T-helper 1 cell treated with Interleukin-12 subunit alpha and Interleukin-12 subunit beta and Interleukin-4 antibody, amounts not matched to agents 30 μg/mL and 1 μg/mL, for 36 hours (primary cell): ENCODE measurements around the gene LHX6.

Source experiments
- H3K27ac Mint-ChIP-seq: one replicate; pipeline ENCODE4 v1.8.0; 2021; ENCODE audit warnings: mild to moderate bottlenecking, mixed read lengths
- H3K27me3 Mint-ChIP-seq: one replicate; pipeline ENCODE4 v1.8.0; 2021; ENCODE audit warnings: low read depth, mixed read lengths
- H3K36me3 Mint-ChIP-seq: one replicate; pipeline ENCODE4 v1.8.0; 2021; ENCODE audit warnings: low read depth, mixed read lengths
- H3K4me1 Mint-ChIP-seq: one replicate; pipeline ENCODE4 v1.8.0; 2021; ENCODE audit warnings: low read depth, mixed read lengths
- H3K4me3 Mint-ChIP-seq: one replicate; pipeline ENCODE4 v1.8.0; 2021; ENCODE audit warnings: mild to moderate bottlenecking, moderate library complexity, mixed read lengths
- H3K9me3 Mint-ChIP-seq: one replicate; pipeline ENCODE4 v1.8.0; 2021; ENCODE audit warnings: mixed read lengths

Gene LHX6

DNA sequence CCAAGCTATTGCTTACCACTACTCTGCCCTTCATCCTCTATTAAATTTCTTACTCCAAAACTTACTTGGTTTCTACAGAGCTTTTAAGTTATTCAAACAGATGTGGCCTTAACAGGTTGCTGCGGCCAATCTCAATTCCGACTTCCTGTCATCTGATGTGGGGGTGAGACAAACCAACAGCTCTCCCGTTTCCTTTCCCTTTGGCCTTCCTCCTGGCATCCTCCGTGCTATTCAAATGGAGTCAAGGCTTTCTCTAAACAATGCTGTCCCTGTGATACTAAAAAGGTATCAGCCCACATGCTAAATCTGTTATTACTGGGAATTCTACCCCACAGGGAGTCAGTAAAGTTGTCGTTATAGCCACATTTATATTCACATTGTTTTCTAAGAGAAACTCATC lies 24.0 kb upstream of the LHX6 start:
- H3K4me1 Mint-ChIP-seq, result peaks cover 4% of the 10 kb centered on the region

DNA sequence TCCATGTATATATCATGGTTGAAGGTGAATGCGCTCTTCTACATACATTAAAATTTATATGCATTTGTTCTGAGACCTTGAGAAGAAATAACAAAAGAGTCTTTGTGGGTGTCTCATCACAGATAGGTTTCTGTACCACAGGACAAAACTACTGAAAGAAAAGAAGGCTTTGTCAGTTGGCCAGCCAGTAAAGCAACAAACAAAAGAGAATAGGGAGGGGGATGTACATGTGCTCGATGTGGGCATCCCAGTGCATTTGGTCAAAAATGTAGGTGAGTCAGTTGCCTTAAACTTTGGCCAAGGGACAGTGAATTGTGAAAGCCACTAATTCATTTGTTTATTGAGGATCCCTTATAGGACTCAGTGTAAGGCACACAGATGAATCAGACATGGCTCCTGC lies 22.6 kb upstream of the LHX6 start:
- Mint-ChIP-seq H3K27me3 (no peaks in the 10 kb centered on the region), H3K27ac (no peak overlapping the region), H3K9me3 (no peaks in the 10 kb centered on the region), H3K4me3 (no peak overlapping the region), H3K4me1 (peaks cover 4% of the 10 kb centered on the region), H3K36me3 (peaks cover 29% of the 10 kb centered on the region)

More for the DNA sequence above, 24.0 kb upstream of the LHX6 start:
- H3K9me3 Mint-ChIP-seq, result no peaks in the 10 kb centered on the region
- H3K36me3 Mint-ChIP-seq, result peaks cover 25% of the 10 kb centered on the region
- no peaks in the 10 kb centered on the region for H3K27me3 Mint-ChIP-seq
- H3K4me3 Mint-ChIP-seq, result no peak overlapping the region
- no peak overlapping the region for H3K27ac Mint-ChIP-seq

DNA sequence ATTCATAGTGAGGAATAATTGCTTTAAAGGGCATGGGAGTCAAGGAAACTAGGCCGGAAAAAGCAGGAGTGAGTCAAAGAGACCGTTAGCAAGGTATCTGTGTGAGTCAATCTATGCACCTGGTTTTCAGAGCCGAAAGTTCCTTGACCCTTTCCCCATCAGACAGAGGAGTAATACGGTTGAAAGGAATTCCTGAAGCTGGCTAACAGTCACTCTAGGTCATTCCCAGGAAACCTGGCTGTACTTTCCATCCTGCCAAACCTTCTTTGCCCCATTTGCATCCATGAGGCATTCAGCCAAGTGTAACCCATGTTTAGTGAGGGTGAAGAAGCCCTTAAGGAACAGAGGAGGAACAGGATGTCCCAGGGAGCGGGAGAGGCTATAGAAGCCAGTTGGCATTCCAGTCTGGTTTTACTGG lies 19.7 kb upstream of the LHX6 start:
- Mint-ChIP-seq H3K36me3 (peaks cover 42% of the 10 kb centered on the region), H3K27ac (no peak overlapping the region), H3K4me1 (peaks cover 2% of the 10 kb centered on the region), H3K4me3 (no peak overlapping the region), H3K27me3 (no peaks in the 10 kb centered on the region), H3K9me3 (no peaks in the 10 kb centered on the region)

DNA sequence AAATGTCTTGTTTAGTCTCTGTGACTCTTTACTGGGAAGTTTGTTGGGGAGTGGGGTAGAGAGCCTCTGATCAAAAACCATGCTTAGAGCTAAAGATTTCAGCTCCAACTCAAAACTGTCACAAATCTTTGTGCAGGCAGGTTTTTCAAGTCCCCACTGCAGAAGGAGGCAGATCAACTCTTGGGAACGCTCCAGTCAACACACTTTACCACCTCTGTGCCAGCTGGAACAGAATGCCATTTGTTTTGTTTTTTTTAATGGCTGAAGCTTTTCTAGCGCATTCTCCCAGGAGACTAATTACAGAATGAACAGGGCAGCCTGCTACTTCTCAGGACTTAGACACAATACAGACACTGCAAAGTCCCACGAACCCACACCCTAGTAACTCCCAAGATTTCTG lies 17.9 kb upstream of the LHX6 start:
- no peak overlapping the region for H3K27ac Mint-ChIP-seq
- H3K36me3 Mint-ChIP-seq, result peaks cover 42% of the 10 kb centered on the region
- no peaks in the 10 kb centered on the region for H3K9me3 Mint-ChIP-seq
- no peaks in the 10 kb centered on the region for H3K27me3 Mint-ChIP-seq
- no peaks in the 10 kb centered on the region for H3K4me1 Mint-ChIP-seq
- H3K4me3 Mint-ChIP-seq, result no peak overlapping the region

DNA sequence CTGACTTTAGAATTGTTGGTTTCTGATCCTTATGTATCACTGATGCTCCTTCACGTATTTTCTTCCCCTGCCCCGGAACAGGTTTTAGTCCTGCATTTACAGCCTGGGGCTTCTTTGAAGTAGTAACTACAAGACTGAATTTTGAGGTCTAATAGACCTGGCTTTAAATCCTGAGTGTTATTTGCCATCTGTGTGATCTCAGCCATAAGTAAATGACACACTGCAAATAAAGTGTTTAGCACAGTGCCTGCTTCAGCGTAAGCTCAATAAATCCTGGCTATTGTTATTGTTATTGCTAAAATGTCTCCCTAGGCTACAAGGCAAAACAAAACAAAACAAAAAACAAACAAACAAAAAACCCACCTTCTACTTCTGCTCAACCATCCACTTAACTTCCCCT lies 15.6 kb upstream of the LHX6 start:
- Mint-ChIP-seq H3K4me1 (no peaks in the 10 kb centered on the region), H3K9me3 (no peaks in the 10 kb centered on the region), H3K4me3 (no peak overlapping the region), H3K36me3 (peaks cover 42% of the 10 kb centered on the region), H3K27me3 (no peaks in the 10 kb centered on the region), H3K27ac (no peak overlapping the region)

DNA sequence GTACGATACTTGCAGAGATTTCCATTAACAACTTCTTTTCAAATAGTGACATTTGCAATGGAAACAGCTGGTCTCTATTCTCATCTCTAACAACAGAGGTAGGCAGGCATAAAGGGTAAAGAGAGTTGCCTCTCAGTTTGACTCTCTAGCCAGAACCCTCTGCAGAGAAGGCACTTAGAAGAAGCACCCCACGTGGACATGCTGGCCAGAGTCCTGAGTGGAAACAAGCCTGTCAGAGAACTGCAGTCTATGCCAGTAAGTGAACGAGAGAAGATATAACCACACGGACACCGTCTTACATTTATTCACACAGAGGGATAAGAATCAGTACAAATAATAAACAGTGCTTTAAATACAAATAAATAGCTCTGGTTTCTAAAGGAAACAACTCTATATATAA lies 11.0 kb upstream of the LHX6 start:
- Mint-ChIP-seq H3K27me3 (no peaks in the 10 kb centered on the region), H3K9me3 (no peaks in the 10 kb centered on the region), H3K36me3 (peaks cover 31% of the 10 kb centered on the region), H3K4me3 (no peak overlapping the region), H3K4me1 (no peaks in the 10 kb centered on the region), H3K27ac (no peak overlapping the region)

DNA sequence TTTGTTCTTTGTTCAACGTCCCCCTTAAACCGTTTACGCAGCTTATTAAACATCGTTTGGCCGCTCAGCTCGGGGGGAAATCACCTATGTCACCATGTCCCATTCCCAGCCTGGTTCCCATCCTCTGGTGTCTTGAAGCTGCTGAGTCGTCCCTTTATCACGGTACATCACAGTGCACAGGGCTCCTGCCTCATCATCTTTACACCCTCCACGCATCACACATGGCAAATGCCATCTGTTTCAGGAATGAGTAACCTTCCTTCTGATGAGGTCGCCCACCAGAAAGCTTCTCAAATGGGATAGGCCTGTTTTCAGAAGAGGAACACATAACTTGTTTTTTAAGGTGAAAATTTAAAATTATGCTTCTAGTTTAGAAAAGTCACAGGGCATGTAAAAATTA lies 7.9 kb upstream of the LHX6 start:
- Mint-ChIP-seq H3K4me1 (no peaks in the 10 kb centered on the region), H3K36me3 (peaks cover 15% of the 10 kb centered on the region), H3K27me3 (peaks cover 12% of the 10 kb centered on the region), H3K4me3 (no peak overlapping the region), H3K27ac (no peak overlapping the region), H3K9me3 (no peaks in the 10 kb centered on the region)

DNA sequence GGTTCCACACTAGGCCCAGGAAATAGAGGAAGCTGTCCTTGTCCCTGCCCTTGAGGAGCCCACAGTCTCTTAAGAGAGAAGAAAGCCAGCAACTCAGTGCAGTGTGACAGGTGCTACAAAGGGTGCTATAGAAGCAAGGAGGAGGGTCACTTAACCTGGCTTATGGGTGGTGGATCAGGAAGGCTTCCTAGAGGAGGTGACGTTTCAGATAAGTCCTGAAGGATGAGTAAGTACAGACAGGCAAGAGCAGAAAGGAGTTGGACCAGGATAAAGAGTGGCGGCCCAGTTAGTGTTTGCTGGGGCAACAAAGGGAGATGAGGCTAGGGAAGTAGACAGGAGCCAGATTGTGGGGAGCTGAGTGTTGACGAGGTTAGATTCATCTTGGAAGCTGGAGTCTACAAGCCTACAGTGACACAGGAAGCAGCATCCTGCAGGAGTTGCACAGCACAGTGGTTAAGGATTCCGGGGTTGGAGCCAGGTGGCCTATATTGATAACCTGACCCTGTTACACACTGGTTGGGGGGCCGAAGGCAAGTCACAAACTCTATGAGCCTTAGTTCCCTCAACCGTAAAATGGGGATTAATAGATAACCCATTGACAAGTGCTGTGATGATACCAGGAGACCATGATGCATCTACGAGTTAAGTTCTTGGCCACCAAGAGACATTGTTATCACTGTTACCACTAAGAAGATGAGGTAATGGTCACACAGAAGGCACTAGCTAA lies 5.4 kb upstream of the LHX6 start:
- Mint-ChIP-seq H3K36me3 (peaks cover 4% of the 10 kb centered on the region), H3K4me1 (no peaks in the 10 kb centered on the region), H3K27ac (no peak overlapping the region), H3K4me3 (no peak overlapping the region), H3K9me3 (no peaks in the 10 kb centered on the region), H3K27me3 (peaks cover 14% of the 10 kb centered on the region)

DNA sequence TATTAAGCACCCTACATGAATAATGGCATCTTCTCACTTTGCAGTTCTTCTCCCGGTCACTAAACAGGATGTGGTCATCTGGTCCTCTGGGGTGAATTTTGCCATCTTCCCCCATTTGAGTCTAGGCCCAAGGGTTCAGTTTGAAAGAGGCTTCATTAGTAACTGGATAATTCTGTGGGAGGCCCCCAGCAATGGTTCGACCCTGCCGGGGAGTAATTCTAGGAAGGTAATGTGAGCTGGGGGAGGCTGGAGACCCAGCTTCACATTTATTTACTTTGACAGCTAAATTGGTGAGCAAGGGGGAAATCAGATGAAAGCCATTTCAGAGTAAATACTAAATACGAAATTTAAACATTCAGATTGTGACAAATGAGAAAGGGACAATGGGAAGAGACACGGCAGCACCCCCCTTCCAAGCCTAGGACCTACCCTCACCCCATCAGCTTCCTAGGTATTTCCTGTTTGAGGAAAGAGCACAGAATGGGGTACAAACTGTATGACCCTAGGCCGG lies 4.1 kb upstream of the LHX6 start:
- Mint-ChIP-seq H3K4me1 (no peaks in the 10 kb centered on the region), H3K27me3 (peaks cover 19% of the 10 kb centered on the region), H3K36me3 (no peaks in the 10 kb centered on the region), H3K4me3 (no peak overlapping the region), H3K9me3 (no peaks in the 10 kb centered on the region), H3K27ac (no peak overlapping the region)

DNA sequence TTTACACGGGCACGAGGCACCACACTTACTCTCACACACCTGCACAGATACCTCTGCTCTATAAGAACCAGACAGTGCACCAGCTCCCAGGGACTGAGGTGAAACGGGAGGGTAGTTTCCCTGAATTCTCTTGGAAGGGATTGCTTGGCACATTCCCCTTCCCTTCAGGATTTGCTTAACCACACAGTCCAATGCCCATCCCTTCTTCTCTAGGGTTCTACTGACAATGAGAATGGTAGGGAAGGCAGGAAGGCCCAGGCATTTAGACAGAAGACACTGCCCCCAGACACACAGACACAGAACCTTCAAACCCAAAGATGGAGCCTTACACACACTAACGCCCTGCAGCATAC lies 704 bp upstream of the LHX6 start:
- Mint-ChIP-seq H3K27ac (no peak overlapping the region), H3K36me3 (no peaks in the 10 kb centered on the region), H3K4me1 (no peaks in the 10 kb centered on the region), H3K9me3 (no peaks in the 10 kb centered on the region), H3K27me3 (peaks cover 39% of the 10 kb centered on the region), H3K4me3 (no peak overlapping the region)

DNA sequence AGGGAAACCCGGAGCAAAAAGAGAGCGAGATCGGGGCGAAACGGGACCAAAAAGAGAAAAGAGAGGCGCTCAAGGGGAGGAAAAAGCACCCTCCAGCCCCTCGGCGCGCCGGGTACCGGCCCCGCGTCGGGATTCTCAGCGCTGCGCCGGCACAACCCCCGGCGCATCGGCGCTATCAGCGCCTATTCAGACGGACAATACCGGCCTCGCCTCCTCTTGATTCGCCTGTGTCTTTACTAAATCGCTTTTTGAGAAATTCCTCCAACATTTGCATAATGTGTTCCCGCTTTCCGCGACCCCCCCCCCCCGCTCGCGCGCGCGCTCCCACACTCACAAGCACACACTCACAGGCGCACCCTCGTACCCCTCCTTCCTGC lies 578 bp downstream of the LHX6 start:
- Mint-ChIP-seq H3K27ac (no peak overlapping the region), H3K36me3 (no peaks in the 10 kb centered on the region), H3K27me3 (peaks cover 45% of the 10 kb centered on the region), H3K4me1 (no peaks in the 10 kb centered on the region), H3K4me3 (no peak overlapping the region), H3K9me3 (no peaks in the 10 kb centered on the region)

DNA sequence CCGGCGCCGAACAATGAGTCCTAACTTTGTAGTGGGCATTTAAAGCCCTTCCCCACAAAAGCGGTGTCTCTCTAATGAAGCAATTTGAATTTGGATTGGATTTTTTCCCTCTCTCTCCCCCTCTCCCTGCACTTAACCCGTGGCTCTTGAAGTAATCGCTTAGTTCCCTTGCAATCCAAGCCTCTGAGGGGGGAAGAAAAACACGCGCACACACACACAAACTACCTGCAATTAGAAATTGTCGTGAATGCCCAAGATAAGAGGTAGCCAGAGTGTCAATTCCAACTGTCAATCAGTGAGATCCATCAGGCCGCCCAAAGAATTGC lies 1.2 kb downstream of the LHX6 start:
- no peaks in the 10 kb centered on the region for H3K36me3 Mint-ChIP-seq
- no peak overlapping the region for H3K27ac Mint-ChIP-seq
- no peaks in the 10 kb centered on the region for H3K4me1 Mint-ChIP-seq
- H3K27me3 Mint-ChIP-seq, result peaks cover 48% of the 10 kb centered on the region
- H3K4me3 Mint-ChIP-seq, result no peak overlapping the region
- H3K9me3 Mint-ChIP-seq, result no peaks in the 10 kb centered on the region

DNA sequence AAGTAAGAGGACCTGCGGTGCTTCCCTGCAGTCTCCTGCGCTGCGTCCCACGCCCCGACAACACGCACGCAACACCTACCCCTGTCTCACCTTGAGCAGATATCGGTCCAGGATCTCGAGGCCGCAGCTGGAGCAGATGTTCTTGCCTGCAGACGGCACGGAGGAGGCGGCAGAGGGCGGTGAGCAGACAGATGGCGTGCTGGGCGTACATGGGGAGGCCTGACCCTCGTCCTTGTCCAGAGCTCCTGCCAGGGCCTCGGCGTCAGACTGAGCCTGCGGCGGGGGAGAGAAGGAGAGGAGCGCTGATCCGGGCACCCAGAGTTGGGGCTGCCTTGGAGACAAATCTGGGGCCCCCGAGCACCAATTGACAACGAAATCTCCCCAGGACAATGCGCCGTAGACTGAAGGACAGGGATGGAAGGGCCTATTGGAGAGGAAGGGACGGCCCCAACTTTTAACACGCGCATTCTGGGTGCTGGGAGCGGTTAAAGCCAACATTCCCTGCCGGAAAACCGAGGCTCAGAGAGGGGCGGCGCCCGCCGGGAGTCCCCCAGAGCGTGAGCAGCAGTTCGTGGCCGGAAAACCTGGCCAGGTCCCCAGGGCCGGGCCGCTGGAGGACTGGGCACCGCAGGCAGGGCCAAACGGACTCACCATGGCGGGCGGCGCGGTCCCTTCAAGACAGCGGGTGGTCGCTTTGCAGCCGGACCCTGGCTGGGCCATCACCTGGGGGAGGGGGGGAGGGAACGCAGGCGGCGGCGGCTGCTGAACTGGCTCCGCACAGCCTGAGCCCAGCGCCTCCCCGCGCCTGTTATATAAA lies 1.8 kb downstream of the LHX6 start:
- Mint-ChIP-seq H3K27me3 (peaks cover 52% of the 10 kb centered on the region), H3K4me3 (no peak overlapping the region), H3K27ac (no peak overlapping the region), H3K4me1 (no peaks in the 10 kb centered on the region), H3K9me3 (no peaks in the 10 kb centered on the region), H3K36me3 (no peaks in the 10 kb centered on the region)

DNA sequence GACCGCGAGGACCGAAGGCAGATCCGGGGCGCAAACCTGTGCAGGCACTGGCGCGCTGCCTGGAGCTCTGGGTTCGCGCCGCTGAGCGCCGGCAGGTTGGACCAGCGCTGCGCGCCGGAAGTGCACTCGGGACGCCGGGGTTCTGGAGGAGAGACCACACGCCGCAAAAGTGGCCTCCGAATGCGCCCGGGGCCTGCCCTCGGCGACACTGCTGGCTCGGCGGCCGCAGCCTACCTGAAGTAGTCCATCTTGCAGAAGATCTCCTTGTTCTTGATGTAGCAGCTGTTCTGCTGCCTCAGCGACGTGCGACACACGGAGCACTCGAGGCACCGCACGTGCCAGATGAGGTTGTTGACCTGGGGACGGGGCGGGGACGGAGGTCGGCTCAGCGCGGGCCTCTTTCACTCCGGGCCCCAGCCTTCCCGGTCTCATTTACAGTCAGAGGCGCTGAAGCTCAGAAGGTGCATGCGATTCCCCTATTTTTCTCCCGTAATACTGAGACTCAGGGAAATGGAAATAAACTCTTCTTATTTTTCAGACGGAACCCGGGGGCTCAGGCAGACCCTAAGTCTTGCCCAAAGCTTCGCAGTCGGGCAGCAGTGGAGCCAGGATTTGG lies 2.5 kb downstream of the LHX6 start:
- Mint-ChIP-seq H3K27ac (no peak overlapping the region), H3K9me3 (no peaks in the 10 kb centered on the region), H3K4me3 (no peak overlapping the region), H3K27me3 (peaks cover 55% of the 10 kb centered on the region), H3K4me1 (no peaks in the 10 kb centered on the region), H3K36me3 (no peaks in the 10 kb centered on the region)
